HCT116 (cell line): ENCODE results near the gene KCNJ14. TPM values are rescaled to one million over a fixed set of nuclear protein-coding genes. Genes with fewer than 3 reads are reported as not detected.

ENCODE experiments used
- ATAC-seq: fragments of 200-7000 bp; cut with Tn5 transposase; 2 replicates; pipeline ENCODE4 v1.9.1; 2020; ENCODE audit warnings: mild to moderate bottlenecking, moderate library complexity
- BruUV-seq: library from RNA; stranded (reverse); fragments of 400-500 nt; replicated peaks from 2 replicates; lab custom pipeline; 2021; lab: Mats Ljungman, UMichigan
- CTCF ChIA-PET: fragments of 300-600 bp; sonication (Branson Sonifier 250); formaldehyde crosslinking; loops from one replicate; lab custom pipeline; 2021; ENCODE audit warnings: antibody characterized with exemption; lab: Charles Lee
- POLR2A ChIA-PET: fragments of 300-600, 350-600 bp; sonication (Branson Sonifier 250); formaldehyde crosslinking; loops from one replicate; lab custom pipeline; 2021; ENCODE audit warnings: antibody characterized with exemption; lab: Charles Lee
- RAD21 ChIA-PET, 2 experiments: fragments of 300-600 bp; sonication (Branson Sonifier 250); formaldehyde crosslinking; loops; one replicate each; lab custom pipeline; 2023; ENCODE audit warnings: low total read pairs in 2 of 2; ENCODE audit not compliant: uncharacterized antibody in 2 of 2, unreplicated experiment in 2 of 2, low non-redundant PET in 1 of 2; lab: Charles Lee
- DNase-seq: peaks from one replicate; pipeline ENCODE4 v3.0.0-alpha.2; 2010; ENCODE audit warnings: low read depth, low spot score
- H2AFZ ChIP-seq: fragments of 200-600 bp; shearing (Covaris generic), sonication (generic); 2 replicates; pipeline ENCODE4 v1.6.1; 2017; ENCODE audit warnings: low read depth, mixed run types, mixed read lengths, antibody characterized with exemption, low read length; ENCODE audit not compliant: poor library complexity, severe bottlenecking
- H3K27ac ChIP-seq: 2 replicates; pipeline ENCODE4 v1.5.1; 2012; ENCODE audit warnings: low read depth, low read length
- H3K27me3 ChIP-seq: fragments of 200-600 bp; sonication (generic); 2 replicates; pipeline ENCODE4 v1.6.1; 2016; ENCODE audit warnings: mixed run types, low read length, mixed read lengths; ENCODE audit not compliant: insufficient read depth
- H3K36me3 ChIP-seq, 2 experiments: fragments of 200-500 bp in 1 of 2; fragments of 200-600 bp in 1 of 2; sonication (Bioruptor generic) in 1 of 2; sonication (generic) in 1 of 2; 2 replicates each; pipeline versions ENCODE4 v1.5.1 to v1.6.1; 2014 to 2016; ENCODE audit warnings: low read length in 2 of 2, inconsistent platforms in 1 of 2, mixed read lengths in 1 of 2, mixed run types in 1 of 2; ENCODE audit not compliant: insufficient read depth in 2 of 2, control insufficient read depth in 1 of 2
- H3K4me1 ChIP-seq, 2 experiments: fragments of 200-600 bp in 1 of 2; sonication (generic) in 1 of 2; 2 replicates each; pipeline versions ENCODE4 v1.5.1 to v1.6.1; 2012 to 2017; ENCODE audit warnings: low read length in 2 of 2, inconsistent platforms in 1 of 2, mild to moderate bottlenecking in 1 of 2, mixed read lengths in 1 of 2, mixed run types in 1 of 2, moderate library complexity in 1 of 2; ENCODE audit not compliant: insufficient read depth in 2 of 2, control insufficient read depth in 1 of 2
- H3K4me2 ChIP-seq: fragments of 200-600 bp; sonication (generic); 2 replicates; pipeline ENCODE4 v1.6.1; 2017; ENCODE audit warnings: mixed run types, low read length, mixed read lengths
- H3K4me3 ChIP-seq, 2 experiments: fragments of 200-600 bp in 1 of 2; sonication (generic) in 1 of 2; replicated peaks in 1 of 2; 2 replicates each; pipeline ENCODE4 v1.5.1; 2011 to 2016; ENCODE audit warnings: low read length in 2 of 2, control low read depth in 1 of 2, low read depth in 1 of 2, mild to moderate bottlenecking in 1 of 2, mixed read lengths in 1 of 2, mixed run types in 1 of 2
- H3K79me2 ChIP-seq: fragments of 200-600 bp; sonication (generic); 2 replicates; pipeline ENCODE4 v1.6.1; 2017; ENCODE audit warnings: mild to moderate bottlenecking, mixed run types, low read length, moderate library complexity, mixed read lengths; ENCODE audit not compliant: insufficient read depth
- H3K9ac ChIP-seq: fragments of 200-600 bp; sonication (generic); 2 replicates; pipeline ENCODE4 v1.6.1; 2016; ENCODE audit warnings: low read length, mixed read lengths
- H3K9me2 ChIP-seq: fragments of 200-600 bp; sonication (generic), shearing (Covaris generic); 2 replicates; pipeline ENCODE4 v1.6.1; 2017; ENCODE audit warnings: mixed run types, mild to moderate bottlenecking, moderate library complexity; ENCODE audit not compliant: insufficient read depth
- H3K9me3 ChIP-seq, 2 experiments: fragments of 200-500 bp in 1 of 2; fragments of 200-600 bp in 1 of 2; sonication (Bioruptor generic) in 1 of 2; sonication (generic) in 1 of 2; 2 replicates each; pipeline ENCODE4 v1.6.1; 2014 to 2017; ENCODE audit warnings: low read length in 2 of 2, mixed read lengths in 2 of 2, inconsistent platforms in 1 of 2, low read depth in 1 of 2, mild to moderate bottlenecking in 1 of 2, mixed run types in 1 of 2, moderate library complexity in 1 of 2; ENCODE audit not compliant: control insufficient read depth in 1 of 2, insufficient read depth in 1 of 2
- H4K20me1 ChIP-seq: fragments of 200-600 bp; sonication (generic), shearing (Covaris generic); 2 replicates; pipeline ENCODE4 v1.6.1; 2017; ENCODE audit warnings: mixed run types, mild to moderate bottlenecking, moderate library complexity; ENCODE audit not compliant: insufficient read depth
- ATF3 ChIP-seq: IDR thresholded peaks from 2 replicates; pipeline ENCODE4 v1.6.1; 2012
- CBX3 ChIP-seq: IDR thresholded peaks from 2 replicates; pipeline ENCODE4 v1.6.1; 2012; ENCODE audit warnings: low read depth
- CEBPB ChIP-seq: IDR thresholded peaks from 2 replicates; pipeline ENCODE4 v1.6.1; 2012; ENCODE audit warnings: low read depth
- EGR1 ChIP-seq: IDR thresholded peaks from 2 replicates; pipeline ENCODE4 v1.6.1; 2012; ENCODE audit warnings: low read depth
- ELF1 ChIP-seq: IDR thresholded peaks from 2 replicates; pipeline ENCODE4 v1.6.1; 2012; ENCODE audit warnings: low read depth, borderline replicate concordance
- EZH2 ChIP-seq: fragments of 200-600 bp; sonication (generic); IDR thresholded peaks from 2 replicates; pipeline ENCODE4 v1.6.1; 2017; ENCODE audit warnings: antibody characterized with exemption, mixed run types
- JUND ChIP-seq: IDR thresholded peaks from 2 replicates; pipeline ENCODE4 v1.6.1; 2012
- MAX ChIP-seq: IDR thresholded peaks from 2 replicates; pipeline ENCODE4 v1.6.1; 2012
- POLR2A ChIP-seq: IDR thresholded peaks from 2 replicates; pipeline ENCODE4 v1.7.0; 2011; ENCODE audit warnings: borderline replicate concordance; ENCODE audit not compliant: insufficient read depth, insufficient read length; ENCODE audit errors: extremely low read depth
- POLR2AphosphoS5 ChIP-seq: IDR thresholded peaks from 2 replicates; pipeline ENCODE4 v1.6.1; 2011; ENCODE audit warnings: mild to moderate bottlenecking, low read depth, low read length, moderate library complexity
- RAD21 ChIP-seq: IDR thresholded peaks from 2 replicates; pipeline ENCODE4 v1.6.1; 2012; ENCODE audit warnings: low read depth, mild to moderate bottlenecking
- SIN3A ChIP-seq: IDR thresholded peaks from 2 replicates; pipeline ENCODE4 v1.6.1; 2012; ENCODE audit warnings: low read depth
- SP1 ChIP-seq: IDR thresholded peaks from 2 replicates; pipeline ENCODE4 v1.6.1; 2012; ENCODE audit warnings: low read depth
- TCF7L2 ChIP-seq: IDR thresholded peaks from 2 replicates; pipeline ENCODE4 v1.7.0; 2011; ENCODE audit warnings: borderline replicate concordance, inconsistent platforms; ENCODE audit not compliant: insufficient read depth, insufficient read length; ENCODE audit errors: extremely low read depth
- YY1 ChIP-seq: IDR thresholded peaks from 2 replicates; pipeline ENCODE4 v1.6.1; 2011; ENCODE audit warnings: low read length, low read depth, moderate library complexity, mild to moderate bottlenecking; ENCODE audit not compliant: insufficient replicate concordance; ENCODE audit errors: extremely low read depth
- ZBTB33 ChIP-seq: IDR thresholded peaks from 2 replicates; pipeline ENCODE4 v1.6.1; 2011; ENCODE audit warnings: mild to moderate bottlenecking, low read length, moderate library complexity; ENCODE audit not compliant: insufficient replicate concordance; ENCODE audit errors: extremely low read depth
- ZFX ChIP-seq: fragments of 450-650 bp; IDR thresholded peaks from 2 replicates; pipeline ENCODE4 v1.6.1; 2017
- intact Hi-C: fragments of 100-400 bp; cut with micrococcal nuclease; formaldehyde crosslinking; loops from 2 replicates; pipeline ENCODE4 v1.10.0; 2022
- total RNA-seq: library from RNA; stranded (reverse); gene quantifications from one replicate; pipeline ENCODE4 v1.2.1, GENCODE V29; 2021; ENCODE audit not compliant: unreplicated experiment

Gene KCNJ14
- total RNA-seq, 1 experiment from 2014 or later: 2.5 TPM

- TF ChIP-seq ZBTB33 (no peak), ATF3 (no peak), POLR2A (no peak), SIN3A (no peak)
These were observed 20.8 kb downstream of the KCNJ14 start (continued) for GRCh38 chr19:48476176-48476575.

- ATAC-seq: no peak
- Histone ChIP-seq H3K4me1 (peaks cover 0 to 6% of the 10 kb centered on the region in 2 experiments; a peak in 2 of 4 replicates), H2AFZ (no peak overlapping the region), H3K4me3 (no peak overlapping the region), H3K4me2 (no peak overlapping the region), H3K9ac (no peak overlapping the region), H3K27me3 (no peaks in the 10 kb centered on the region), H3K36me3 (peaks cover 20 to 45% of the 10 kb centered on the region in 2 experiments), H3K79me2 (no peaks in the 10 kb centered on the region), H3K27ac (no peak overlapping the region), H3K9me2 (no peaks in the 10 kb centered on the region), H3K9me3 (no peaks in the 10 kb centered on the region), H4K20me1 (no peaks in the 10 kb centered on the region)
- no peak for DNase-seq
- ChIA-PET CTCF (no interaction called here), RAD21 (no interaction called here), POLR2A (no interaction called here)
- TF ChIP-seq TCF7L2 (no peak), MAX (no peak), SP1 (no peak), EZH2 (no peak), ZFX (no peak), YY1 (no peak), ELF1 (no peak), POLR2AphosphoS5 (no peak), EGR1 (no peak), CEBPB (no peak), JUND (no peak), POLR2A (no peak), RAD21 (no peak), CBX3 (no peak)
- intact Hi-C loops: no loop called here
- no TSS peak for BruUV-seq
These were observed 21.8 kb downstream of the KCNJ14 start for GRCh38 chr19:48477067-48477685.
